BLaER1 (cell line): Measurements from ENCODE around the gene THAP10.

Experiments
- H3K27ac ChIP-seq: shearing (Covaris generic); formaldehyde crosslinking; 2 replicates; pipeline ENCODE4 v1.8.1; 2022
- H3K27me3 ChIP-seq: shearing (Covaris generic); formaldehyde crosslinking; 2 replicates; pipeline ENCODE4 v1.8.1; 2022
- H3K36me3 ChIP-seq: shearing (Covaris generic); formaldehyde crosslinking; 2 replicates; pipeline ENCODE4 v1.8.1; 2022
- H3K4me1 ChIP-seq: shearing (Covaris generic); formaldehyde crosslinking; 2 replicates; pipeline ENCODE4 v1.8.1; 2022
- H3K4me2 ChIP-seq: shearing (Covaris generic); formaldehyde crosslinking; 2 replicates; pipeline ENCODE4 v1.8.1; 2022
- H3K4me3 ChIP-seq: shearing (Covaris generic); formaldehyde crosslinking; 2 replicates; pipeline ENCODE4 v1.8.1; 2022
- H3K9ac ChIP-seq: shearing (Covaris generic); formaldehyde crosslinking; 2 replicates; pipeline ENCODE4 v1.8.1; 2022
- H3K9me3 ChIP-seq: shearing (Covaris generic); formaldehyde crosslinking; 2 replicates; pipeline ENCODE4 v1.8.1; 2022
- H4K20me1 ChIP-seq: shearing (Covaris generic); formaldehyde crosslinking; 2 replicates; pipeline ENCODE4 v1.8.1; 2022
- Cebpa-rat ChIP-seq: shearing (Covaris generic); IDR thresholded peaks from 2 replicates; pipeline ENCODE4 v1.8.1; 2022

The THAP10 gene

GRCh38 chr15:70855764-70856163 lies 36.5 kb downstream of the THAP10 start:
- no peak for TF ChIP-seq Cebpa-rat
- Histone ChIP-seq H3K4me3 (no peak overlapping the region), H3K9ac (no peak overlapping the region), H3K27ac (0 out of 2 replicates have a peak overlapping the region, but pooled peaks have one; percentile 10), H3K4me2 (peak overlapping the region; percentile 99), H3K9me3 (no peaks in the 10 kb centered on the region), H3K36me3 (peaks cover 9% of the 10 kb centered on the region), H3K4me1 (peaks cover 42% of the 10 kb centered on the region), H3K27me3 (no peaks in the 10 kb centered on the region), H4K20me1 (no peaks in the 10 kb centered on the region)

- peak overlapping the region; percentile 91 for H3K4me3 ChIP-seq
- H3K27ac ChIP-seq = peak overlapping the region; percentile 81; the same call in 1 of the 2 replicates
Observed at GRCh38 chr15:70854666-70854976, 37.6 kb downstream of the THAP10 start.

GRCh38 chr15:70853973-70854665 lies 38.1 kb downstream of the THAP10 start, which contains the start of gene LARP6:
LARP6 (minus strand) TSS chr15:70854157; CDS start chr15:70854088, 69 bp downstream.
- peaks cover 42% of the 10 kb centered on the region for H3K4me1 ChIP-seq
- H3K9ac ChIP-seq = peak within 1 kb of the TSS; percentile 84
- no peaks in the 10 kb centered on the region for H3K27me3 ChIP-seq
- H3K27ac ChIP-seq = peak within 1 kb of the TSS; percentile 81
- peak within 1 kb of the TSS; percentile 99 for H3K4me2 ChIP-seq
- H3K4me3 ChIP-seq = peak within 1 kb of the TSS; percentile 91
- no peaks in the 10 kb centered on the region for H3K9me3 ChIP-seq
- TF ChIP-seq Cebpa-rat = no peak
- H3K36me3 ChIP-seq = peaks cover 9% of the 10 kb centered on the region
- no peaks in the 10 kb centered on the region for H4K20me1 ChIP-seq

More at GRCh38 chr15:70854666-70854976, 37.6 kb downstream of the THAP10 start:
- Histone ChIP-seq H4K20me1 (no peaks in the 10 kb centered on the region), H3K36me3 (peaks cover 9% of the 10 kb centered on the region), H3K4me2 (peak overlapping the region; percentile 99), H3K9ac (peak overlapping the region; percentile 84), H3K4me1 (peaks cover 42% of the 10 kb centered on the region), H3K9me3 (no peaks in the 10 kb centered on the region), H3K27me3 (no peaks in the 10 kb centered on the region)
- TF ChIP-seq Cebpa-rat = no peak

GRCh38 chr15:70853318-70853972 lies 38.8 kb downstream of the THAP10 start:
- no peaks in the 10 kb centered on the region for H4K20me1 ChIP-seq
- H3K4me3 ChIP-seq = peak overlapping the region; percentile 91
- peak overlapping the region; percentile 99 for H3K4me2 ChIP-seq
- H3K9ac ChIP-seq = peak overlapping the region; percentile 84
- peak overlapping the region; percentile 81 for H3K27ac ChIP-seq
- no peaks in the 10 kb centered on the region for H3K27me3 ChIP-seq
- peaks cover 42% of the 10 kb centered on the region for H3K4me1 ChIP-seq
- TF ChIP-seq Cebpa-rat = no peak
- H3K36me3 ChIP-seq = peaks cover 9% of the 10 kb centered on the region
- no peaks in the 10 kb centered on the region for H3K9me3 ChIP-seq

GRCh38 chr15:70852501-70853317 lies 39.5 kb downstream of the THAP10 start:
- Histone ChIP-seq H3K9ac (peak overlapping the region; percentile 84; the same call in 1 of the 2 replicates), H4K20me1 (no peaks in the 10 kb centered on the region), H3K4me2 (peak overlapping the region; percentile 99), H3K4me3 (peak overlapping the region; percentile 91), H3K27me3 (no peaks in the 10 kb centered on the region), H3K27ac (no peak overlapping the region), H3K36me3 (peaks cover 9% of the 10 kb centered on the region), H3K9me3 (no peaks in the 10 kb centered on the region), H3K4me1 (peaks cover 42% of the 10 kb centered on the region)
- no peak for TF ChIP-seq Cebpa-rat

- Histone ChIP-seq H3K4me2 (no peak overlapping the region; the same call in 1 of the 2 replicates), H4K20me1 (no peaks in the 10 kb centered on the region), H3K4me3 (no peak overlapping the region), H3K9me3 (no peaks in the 10 kb centered on the region), H3K9ac (no peak overlapping the region), H3K27ac (no peak overlapping the region), H3K4me1 (peaks cover 40% of the 10 kb centered on the region), H3K27me3 (no peaks in the 10 kb centered on the region), H3K36me3 (peaks cover 9% of the 10 kb centered on the region)
- no peak for TF ChIP-seq Cebpa-rat
Observed at GRCh38 chr15:70851889-70852288, 40.3 kb downstream of the THAP10 start.

GRCh38 chr15:70845602-70846360 lies 46.5 kb downstream of the THAP10 start:
- Histone ChIP-seq H3K4me3 (no peak overlapping the region), H3K27me3 (no peaks in the 10 kb centered on the region), H3K4me1 (no peaks in the 10 kb centered on the region), H4K20me1 (no peaks in the 10 kb centered on the region), H3K27ac (no peak overlapping the region), H3K36me3 (no peaks in the 10 kb centered on the region), H3K4me2 (no peak overlapping the region), H3K9ac (no peak overlapping the region), H3K9me3 (no peaks in the 10 kb centered on the region)
- TF ChIP-seq Cebpa-rat = no peak

- H3K36me3 ChIP-seq = peaks cover 39% of the 10 kb centered on the region
- H3K9ac ChIP-seq = no peak overlapping the region
- H3K4me3 ChIP-seq = no peak overlapping the region
- H4K20me1 ChIP-seq = no peaks in the 10 kb centered on the region
- H3K27ac ChIP-seq = no peak overlapping the region
- no peaks in the 10 kb centered on the region for H3K9me3 ChIP-seq
- H3K4me2 ChIP-seq = no peak overlapping the region
- TF ChIP-seq Cebpa-rat = no peak
- no peaks in the 10 kb centered on the region for H3K4me1 ChIP-seq
- no peaks in the 10 kb centered on the region for H3K27me3 ChIP-seq
Observed at GRCh38 chr15:70837476-70837875, 54.8 kb downstream of the THAP10 start.

- TF ChIP-seq Cebpa-rat = no peak
- H3K4me3 ChIP-seq = no peak overlapping the region
Observed at GRCh38 chr15:70835841-70836240, 56.4 kb downstream of the THAP10 start.

More at GRCh38 chr15:70835841-70836240, 56.4 kb downstream of the THAP10 start:
- peaks cover 55% of the 10 kb centered on the region for H3K36me3 ChIP-seq
- no peak overlapping the region for H3K4me2 ChIP-seq
- H3K9ac ChIP-seq = no peak overlapping the region
- H3K4me1 ChIP-seq = no peaks in the 10 kb centered on the region
- H3K27me3 ChIP-seq = no peaks in the 10 kb centered on the region
- no peaks in the 10 kb centered on the region for H3K9me3 ChIP-seq
- no peaks in the 10 kb centered on the region for H4K20me1 ChIP-seq
- no peak overlapping the region for H3K27ac ChIP-seq
